CD14-positive monocyte (primary cell): Measurements from ENCODE around the gene RAB11FIP4. TPM values are rescaled to one million over a fixed set of nuclear protein-coding genes. Genes with fewer than 3 reads are reported as not detected.

Experiments used
- DNase-seq, 3 donors: peaks; one replicate each; pipeline ENCODE4 v3.0.0-alpha.2; 2011 to 2022
- H2AFZ ChIP-seq: 2 replicates; pipeline ENCODE4 v1.6.0; 2012; ENCODE audit warnings: mild to moderate bottlenecking, low read depth, low read length, inconsistent platforms; ENCODE audit not compliant: insufficient read depth, poor library complexity, severe bottlenecking
- H3K27ac ChIP-seq, 2 donors: 1 replicate in 1 of 2; 2 replicates in 1 of 2; pipeline ENCODE4 v1.5.1; 2012 to 2013; ENCODE audit warnings: low read length in 2 of 2, control low read depth in 1 of 2, inconsistent platforms in 1 of 2, low read depth in 1 of 2, mild to moderate bottlenecking in 1 of 2
- H3K27me3 ChIP-seq, 2 donors: one replicate each; pipeline versions ENCODE4 v1.6.0 to v1.6.1; 2011 to 2013; ENCODE audit warnings: low read length in 2 of 2; ENCODE audit not compliant: control insufficient read depth in 2 of 2, insufficient read depth in 2 of 2
- H3K36me3 ChIP-seq, 2 donors: replicated peaks in 1 of 2; 1 replicate in 1 of 2; 2 replicates in 1 of 2; pipeline versions ENCODE4 v1.5.1 to v1.6.1; 2012 to 2013; ENCODE audit warnings: low read length in 2 of 2, control low read depth in 1 of 2, inconsistent platforms in 1 of 2, mild to moderate bottlenecking in 1 of 2; ENCODE audit not compliant: insufficient read depth in 2 of 2, control insufficient read depth in 1 of 2
- H3K4me1 ChIP-seq, 2 donors: 1 replicate in 1 of 2; 2 replicates in 1 of 2; pipeline versions ENCODE4 v1.5.1 to v1.6.1; 2012 to 2013; ENCODE audit warnings: low read length in 2 of 2, control low read depth in 1 of 2, inconsistent platforms in 1 of 2, mild to moderate bottlenecking in 1 of 2, moderate library complexity in 1 of 2; ENCODE audit not compliant: insufficient read depth in 2 of 2, control insufficient read depth in 1 of 2
- H3K4me2 ChIP-seq: replicated peaks from 2 replicates; pipeline ENCODE3; 2012; ENCODE audit warnings: low read length, moderate library complexity, mild to moderate bottlenecking; ENCODE audit not compliant: poor library complexity, severe bottlenecking; ENCODE audit errors: extremely low read depth
- H3K4me3 ChIP-seq, 3 experiments: fragments of 200-600 bp in 1 of 3; sonication (generic) in 1 of 3; replicated peaks in 1 of 3; 1 replicate in 2 of 3; 2 replicates in 1 of 3; pipeline ENCODE4 v1.5.1; 2011 to 2013; ENCODE audit warnings: low read length in 3 of 3, mild to moderate bottlenecking in 3 of 3, control low read depth in 2 of 3, low read depth in 2 of 3, inconsistent platforms in 1 of 3, moderate library complexity in 1 of 3
- H3K79me2 ChIP-seq: 2 replicates; pipeline ENCODE4 v1.6.0; 2012; ENCODE audit warnings: mild to moderate bottlenecking, control low read depth, inconsistent platforms, low read length, moderate library complexity; ENCODE audit not compliant: insufficient read depth
- H3K9ac ChIP-seq: 2 replicates; pipeline ENCODE4 v1.6.0; 2017; ENCODE audit warnings: low read length, mild to moderate bottlenecking; ENCODE audit not compliant: insufficient read depth, poor library complexity, severe bottlenecking
- H3K9me3 ChIP-seq, 2 donors: replicated peaks in 1 of 2; 1 replicate in 1 of 2; 2 replicates in 1 of 2; pipeline versions ENCODE4 v1.5.1 to v1.6.1; 2012 to 2013; ENCODE audit warnings: low read length in 2 of 2, control low read depth in 1 of 2; ENCODE audit not compliant: control insufficient read depth in 1 of 2, insufficient read depth in 1 of 2
- H4K20me1 ChIP-seq: 2 replicates; pipeline ENCODE4 v1.6.0; 2012; ENCODE audit warnings: mild to moderate bottlenecking, low read length, control low read depth, moderate library complexity; ENCODE audit not compliant: insufficient read depth
- H3K27ac Mint-ChIP-seq, 7 donors: one replicate each; pipeline ENCODE4 v1.8.0; 2020; ENCODE audit warnings: mild to moderate bottlenecking in 7 of 7, mixed read lengths in 7 of 7, moderate library complexity in 6 of 7, inconsistent platforms in 2 of 7
- H3K27me3 Mint-ChIP-seq, 3 donors: one replicate each; pipeline ENCODE4 v1.8.0; 2021 to 2022; ENCODE audit warnings: low read depth in 3 of 3, mild to moderate bottlenecking in 3 of 3, mixed read lengths in 3 of 3, moderate library complexity in 3 of 3, inconsistent platforms in 1 of 3
- H3K36me3 Mint-ChIP-seq, 2 donors: one replicate each; pipeline ENCODE4 v1.8.0; 2020; ENCODE audit warnings: mixed read lengths in 2 of 2, inconsistent platforms in 1 of 2, mild to moderate bottlenecking in 1 of 2
- H3K4me1 Mint-ChIP-seq: one replicate; pipeline ENCODE4 v1.8.0; 2020; ENCODE audit warnings: mild to moderate bottlenecking, mixed read lengths
- H3K4me3 Mint-ChIP-seq, 2 donors: one replicate each; pipeline ENCODE4 v1.8.0; 2020; ENCODE audit warnings: mild to moderate bottlenecking in 2 of 2, mixed read lengths in 2 of 2, moderate library complexity in 1 of 2
- H3K9me3 Mint-ChIP-seq, 7 donors: one replicate each; pipeline ENCODE4 v1.8.0; 2020 to 2022; ENCODE audit warnings: mixed read lengths in 7 of 7, mild to moderate bottlenecking in 6 of 7, moderate library complexity in 6 of 7, inconsistent platforms in 2 of 7
- CTCF ChIP-seq: fragments of 200-600 bp; IDR thresholded peaks from one replicate; pipeline ENCODE4 v1.8.0; 2022; ENCODE audit warnings: antibody characterized with exemption, mild to moderate bottlenecking
- WGBS: methylation state at CpG from one replicate; pipeline ENCODE4 v1.1.5; 2013; ENCODE audit warnings: missing lambda C conversion rate; ENCODE audit not compliant: insufficient coverage; 5-methylcytosine and 5-hydroxymethylcytosine counted together
- intact Hi-C, 2 donors: fragments of 100-400 bp; cut with micrococcal nuclease; formaldehyde crosslinking; loops; one replicate each; pipeline versions ENCODE4 v1.15.0 to v1.15.1; 2023
- polyA plus RNA-seq, 3 donors: library from polyadenylated mRNA; depleted of rRNA in 1 of 3; unstranded in 2 of 3; stranded (reverse) in 1 of 3; fragments of 300-500 nt in 2 of 3; fragments of >200 nt in 1 of 3; fragmentation: Illumina TruSeq in 2 of 3; gene quantifications; 1 replicate in 2 of 3; 2 replicates in 1 of 3; pipeline ENCODE4 v1.2.3, GENCODE V29; 2012 to 2021

Gene RAB11FIP4
- polyA plus RNA-seq, 3 donors, result 10.4 to 21.9 (median 16.2) TPM

GRCh38 chr17:31449111-31449510, 57.6 kb downstream of the RAB11FIP4 start:
- H3K9me3 ChIP-seq, result no peaks in the 10 kb centered on the region
- peak overlapping the region; percentile 10 for H2AFZ ChIP-seq
- no peaks in the 10 kb centered on the region for H3K79me2 ChIP-seq
- Mint-ChIP-seq H3K4me1 (peaks cover 51% of the 10 kb centered on the region), H3K9me3 (peaks cover 0 to 2% (median 0%) of the 10 kb centered on the region in 7 donors), H3K27me3 (peaks cover 0 to 2% (median 1%) of the 10 kb centered on the region in 3 donors), H3K4me3 (peak overlapping the region in 1 of 2 donors; percentile 17), H3K36me3 (peaks cover 0 to 2% of the 10 kb centered on the region in 2 donors), H3K27ac (peak overlapping the region in 1 of 7 donors; percentile 37)
- H3K4me2 ChIP-seq, result no peak overlapping the region
- WGBS, result 82% methylated on average over 7 of the region's 7 CpGs
- H3K4me1 ChIP-seq, result peaks cover 41 to 51% of the 10 kb centered on the region in 2 donors
- no peaks in the 10 kb centered on the region for H3K27me3 ChIP-seq
- H4K20me1 ChIP-seq, result no peaks in the 10 kb centered on the region
- intact Hi-C loops, result no loop called here
- no peak for TF ChIP-seq CTCF
- H3K36me3 ChIP-seq, result no peaks in the 10 kb centered on the region
- no peak overlapping the region for H3K27ac ChIP-seq
- no peak for DNase-seq
- no peak overlapping the region for H3K4me3 ChIP-seq
- no peak overlapping the region for H3K9ac ChIP-seq

GRCh38 chr17:31449746-31450145, 58.3 kb downstream of the RAB11FIP4 start:
- Histone ChIP-seq H3K4me3 (no peak overlapping the region), H2AFZ (no peak overlapping the region), H3K27ac (no peak overlapping the region), H3K36me3 (no peaks in the 10 kb centered on the region), H4K20me1 (no peaks in the 10 kb centered on the region), H3K4me1 (peaks cover 42 to 52% of the 10 kb centered on the region in 2 donors), H3K9ac (no peak overlapping the region), H3K27me3 (no peaks in the 10 kb centered on the region), H3K9me3 (no peaks in the 10 kb centered on the region), H3K4me2 (no peak overlapping the region), H3K79me2 (no peaks in the 10 kb centered on the region)
- no peak overlapping the region for H3K4me3 Mint-ChIP-seq
- H3K27me3 Mint-ChIP-seq, result peaks cover 0 to 2% (median 1%) of the 10 kb centered on the region in 3 donors
- peaks cover 0 to 2% of the 10 kb centered on the region in 2 donors for H3K36me3 Mint-ChIP-seq
- 100% methylated on average over 1 of the region's 3 CpGs for WGBS
- intact Hi-C loops, result no loop called here
- H3K4me1 Mint-ChIP-seq, result peaks cover 51% of the 10 kb centered on the region
- H3K9me3 Mint-ChIP-seq, result peaks cover 0 to 2% (median 0%) of the 10 kb centered on the region in 7 donors
- H3K27ac Mint-ChIP-seq, result peak overlapping the region in 3 of 7 donors; percentile 6 to 59 (median 55)
- no peak for TF ChIP-seq CTCF
- no peak for DNase-seq
